Measurements from ENCODE around the gene CHST9. TPM values are rescaled to one million over a fixed set of nuclear protein-coding genes. Genes with fewer than 3 reads are reported as not detected.

CHST9 gene
- total and polyA plus RNA-seq, 9 of the 15 experiments (the other 6 are each of a cell fraction or from before 2014, with no cell fraction given) = not detected

- TF ChIP-seq NELFE (IDR thresholded peaks at IDR 0.05; ENCODE audit: insufficient read depth, insufficient read length) = no peak
- TF ChIP-seq ZBTB34 (CRISPR knock-in tag; IDR thresholded peaks at IDR 0.05) = no peak
- TF ChIP-seq ZNF699 (CRISPR knock-in tag; IDR thresholded peaks at IDR 0.05; ENCODE audit: insufficient replicate concordance) = no peak
- no peak for TF ChIP-seq NONO (IDR thresholded peaks at IDR 0.05; ENCODE audit: low read depth in 2 of 2, low read length in 1 of 2)
Observed at GRCh38 chr18:27109451-27109850, 75.7 kb downstream of the CHST9 start (continued).

- H3K9me1 ChIP-seq (ENCODE audit: control insufficient read depth, insufficient read depth, low read length) = no peaks in the 10 kb centered on the region
- BruUV-seq (replicated peaks) = no TSS peak
- no peaks in the 10 kb centered on the region for H4K20me1 ChIP-seq (replicated peaks; ENCODE audit: control insufficient read depth, insufficient read depth, low read length)
- H3K79me2 ChIP-seq (ENCODE audit: control insufficient read depth, insufficient read depth, low read length) = no peaks in the 10 kb centered on the region
- intact Hi-C loops (cut with micrococcal nuclease) (no loop called here), in situ Hi-C loops (cut with MboI) (no loop called here)
- no peak for FAIRE-seq
- H3K4me3 ChIP-seq = no peak overlapping the region
- no peak for ATAC-seq
- no peak for DNase-seq (ENCODE audit: extremely low read depth in 1 of 4, low spot score in 3 of 4)
- ChIA-PET POLR2A (no interaction called here), CTCF (ENCODE audit: low intra/inter-chr PET ratio) (no interaction called here)
- H3K27ac ChIP-seq (ENCODE audit: extremely low read depth, low read depth, low read length) = no peak overlapping the region
- H3K9me3 ChIP-seq (replicated peaks; ENCODE audit: control insufficient read depth, insufficient read depth, low read depth, low read length) = no peaks in the 10 kb centered on the region
- H3K9ac ChIP-seq (ENCODE audit: insufficient read depth in 1 of 2, low read depth in 2 of 2, low read length in 2 of 2) = no peak overlapping the region
- TF ChIP-seq TFE3 (CRISPR knock-in tag; IDR thresholded peaks at IDR 0.05) = peak; percentile 95
- TF ChIP-seq THRA (IDR thresholded peaks at IDR 0.05) = no peak
- 6% methylated on average over 2 of the region's 2 CpGs for WGBS (ENCODE audit: insufficient coverage, low coverage, missing lambda C conversion rate)
- H3K27me3 ChIP-seq (ENCODE audit: control insufficient read depth in 2 of 2, insufficient read depth in 2 of 2, low read length in 2 of 2) = no peaks in the 10 kb centered on the region
- no peak overlapping the region for H3K4me2 ChIP-seq (ENCODE audit: insufficient read depth, low read length)
- H2AFZ ChIP-seq (ENCODE audit: low read depth, low read length) = no peak overlapping the region
- H3K36me3 ChIP-seq (ENCODE audit: control insufficient read depth, insufficient read depth, low read length) = no peaks in the 10 kb centered on the region
- no peaks in the 10 kb centered on the region for H3K4me1 ChIP-seq (replicated peaks in 1 of 2; ENCODE audit: control insufficient read depth in 2 of 2, insufficient read depth in 2 of 2, low read length in 2 of 2)
Observed at GRCh38 chr18:27108842-27109241, 76.3 kb downstream of the CHST9 start.
